GM23338 (cell line): ENCODE data around the gene NEK10. TPM values are rescaled to one million over a fixed set of nuclear protein-coding genes. Genes with fewer than 3 reads are reported as not detected.

ENCODE experiments used
- ATAC-seq: fragments of 200-7000 bp; cut with Tn5 transposase; 3 replicates; pipeline ENCODE4 v1.9.1; 2020
- DNase-seq: peaks from one replicate; pipeline ENCODE4 v3.0.0-alpha.2; 2015; ENCODE audit warnings: low spot score
- H2AFZ ChIP-seq: fragments of 200-600 bp; sonication (generic); 2 replicates; pipeline ENCODE4 v1.8.0; 2016; ENCODE audit warnings: antibody characterized with exemption, mild to moderate bottlenecking, moderate library complexity
- H3F3A ChIP-seq: fragments of 200-600 bp; sonication (generic); replicated peaks from 2 replicates; pipeline ENCODE4 v1.8.0; 2017; ENCODE audit warnings: antibody characterized with exemption, mixed run types, low read depth
- H3K27ac ChIP-seq: fragments of 200-600 bp; sonication (generic); 2 replicates; pipeline ENCODE4 v1.6.1; 2016; ENCODE audit warnings: low read depth
- H3K27me3 ChIP-seq: fragments of 200-600 bp; sonication (generic); 2 replicates; pipeline ENCODE4 v1.8.0; 2016; ENCODE audit warnings: mild to moderate bottlenecking, mixed run types, moderate library complexity; ENCODE audit not compliant: insufficient read depth
- H3K36me3 ChIP-seq: fragments of 200-600 bp; sonication (generic); 2 replicates; pipeline ENCODE4 v1.8.0; 2016; ENCODE audit warnings: mild to moderate bottlenecking; ENCODE audit not compliant: insufficient read depth
- H3K4me1 ChIP-seq: fragments of 200-600 bp; sonication (generic); 2 replicates; pipeline ENCODE4 v1.8.0; 2016; ENCODE audit warnings: mild to moderate bottlenecking, moderate library complexity; ENCODE audit not compliant: insufficient read depth
- H3K4me2 ChIP-seq: fragments of 200-600 bp; sonication (generic); 2 replicates; pipeline ENCODE4 v1.7.1; 2017; ENCODE audit warnings: mixed run types
- H3K4me3 ChIP-seq: fragments of 200-600 bp; sonication (generic); 2 replicates; pipeline ENCODE4 v1.6.1; 2016; ENCODE audit warnings: mixed run types
- H3K79me2 ChIP-seq: fragments of 200-600 bp; sonication (generic); replicated peaks from 2 replicates; pipeline ENCODE4 v1.8.0; 2017; ENCODE audit warnings: mild to moderate bottlenecking; ENCODE audit not compliant: insufficient read depth
- H3K9me2 ChIP-seq: fragments of 200-600 bp; sonication (generic); 2 replicates; pipeline ENCODE4 v1.8.0; 2017; ENCODE audit not compliant: insufficient read depth
- H4K20me1 ChIP-seq: fragments of 200-600 bp; sonication (generic); replicated peaks from 2 replicates; pipeline ENCODE4 v1.8.0; 2017; ENCODE audit warnings: mild to moderate bottlenecking; ENCODE audit not compliant: insufficient read depth
- H3K27ac Mint-ChIP-seq: 2 replicates; pipeline ENCODE4 v1.8.0; 2020; ENCODE audit warnings: inconsistent platforms, mild to moderate bottlenecking, moderate library complexity, mixed read lengths
- H3K27me3 Mint-ChIP-seq: 3 replicates; pipeline ENCODE4 v1.8.0; 2022; ENCODE audit warnings: low read depth, mild to moderate bottlenecking, moderate library complexity, mixed read lengths, inconsistent platforms; ENCODE audit not compliant: insufficient read depth, poor library complexity
- H3K36me3 Mint-ChIP-seq: 3 replicates; pipeline ENCODE4 v1.8.0; 2021; ENCODE audit warnings: low read depth, mild to moderate bottlenecking, inconsistent platforms, moderate library complexity, mixed read lengths
- H3K4me1 Mint-ChIP-seq: 3 replicates; pipeline ENCODE4 v1.8.0; 2020; ENCODE audit warnings: mild to moderate bottlenecking, inconsistent platforms, mixed read lengths
- H3K4me3 Mint-ChIP-seq: 3 replicates; pipeline ENCODE4 v1.8.0; 2021; ENCODE audit warnings: moderate library complexity, mild to moderate bottlenecking, inconsistent platforms, mixed read lengths
- H3K9me3 Mint-ChIP-seq: 3 replicates; pipeline ENCODE4 v1.8.0; 2020; ENCODE audit warnings: moderate library complexity, mild to moderate bottlenecking, inconsistent platforms, mixed read lengths
- CREB1 ChIP-seq: fragments of 250-450 bp; sonication (Bioruptor Pico); IDR thresholded peaks from 2 replicates; pipeline ENCODE4 v1.5.0; 2020; ENCODE audit warnings: low read depth, mild to moderate bottlenecking, moderate library complexity
- CTCF ChIP-seq, 2 experiments: fragments of 200-600 bp in 1 of 2; sonication (generic) in 1 of 2; conservative IDR thresholded peaks; 2 replicates each; pipeline versions ENCODE4 v1.5.1 to v1.6.1; 2016 to 2017; ENCODE audit warnings: antibody characterized with exemption in 2 of 2, low read depth in 2 of 2, mild to moderate bottlenecking in 2 of 2, moderate library complexity in 1 of 2
- EZH2 ChIP-seq: fragments of 200-600 bp; sonication (generic); IDR thresholded peaks from one replicate; pipeline ENCODE4 v1.8.0; 2017; ENCODE audit warnings: antibody characterized with exemption, mild to moderate bottlenecking, low read depth; ENCODE audit not compliant: unreplicated experiment
- EZH2phosphoT487 ChIP-seq: fragments of 200-600 bp; sonication (generic); IDR thresholded peaks from one replicate; pipeline ENCODE4 v1.8.1; 2018; ENCODE audit warnings: antibody characterized with exemption; ENCODE audit not compliant: unreplicated experiment
- JUNB ChIP-seq: IDR thresholded peaks from one replicate; pipeline ENCODE4 v1.6.1; 2016; ENCODE audit warnings: antibody characterized with exemption; ENCODE audit not compliant: unreplicated experiment
- NANOG ChIP-seq: IDR thresholded peaks from 2 replicates; pipeline ENCODE4 v1.6.1; 2016; ENCODE audit warnings: antibody characterized with exemption, borderline replicate concordance
- POLR2AphosphoS5 ChIP-seq: IDR thresholded peaks from 2 replicates; pipeline ENCODE4 v1.6.1; 2016; ENCODE audit warnings: antibody characterized with exemption, low read depth
- REST ChIP-seq: IDR thresholded peaks from one replicate; pipeline ENCODE4 v1.6.1; 2018; ENCODE audit warnings: antibody characterized with exemption; ENCODE audit not compliant: unreplicated experiment
- STAT1 ChIP-seq: IDR thresholded peaks from one replicate; pipeline ENCODE4 v1.6.1; 2016; ENCODE audit warnings: antibody characterized with exemption; ENCODE audit not compliant: unreplicated experiment
- ZNF114 ChIP-seq: fragments of 250-450 bp; sonication (Bioruptor Pico); IDR thresholded peaks from 2 replicates; pipeline ENCODE4 v1.5.0; 2020; ENCODE audit warnings: mild to moderate bottlenecking, moderate library complexity
- ZNF331 ChIP-seq: fragments of 250-450 bp; sonication (Bioruptor Pico); IDR thresholded peaks from 2 replicates; pipeline ENCODE4 v1.5.0; 2020; ENCODE audit warnings: low read depth, mild to moderate bottlenecking, moderate library complexity
- ZNF462 ChIP-seq: fragments of 250-450 bp; sonication (Bioruptor Pico); IDR thresholded peaks from 2 replicates; pipeline ENCODE4 v1.5.0; 2020; ENCODE audit warnings: mild to moderate bottlenecking, moderate library complexity
- polyA plus RNA-seq: library from polyadenylated mRNA; unstranded; fragments of >200 nt; fragmentation: Nextera tagmentation; extraction: Ambion mirVana; gene quantifications from 2 replicates; pipeline ENCODE4 v1.2.1, GENCODE V29; 2016
- total RNA-seq: library from RNA; depleted of rRNA; stranded (reverse); fragments of >200 nt; shearing (Covaris generic); gene quantifications from 2 replicates; pipeline ENCODE4 v1.2.3, GENCODE V29; 2014
- TF ChIP-seq, protein P1 (sequence below): IDR thresholded peaks from 2 replicates; pipeline ENCODE4 v1.6.1; 2016; ENCODE audit warnings: antibody characterized with exemption

The NEK10 gene
- total and polyA plus RNA-seq, 2 experiments from 2014 or later: 0.55 to 2.0 TPM

DNA sequence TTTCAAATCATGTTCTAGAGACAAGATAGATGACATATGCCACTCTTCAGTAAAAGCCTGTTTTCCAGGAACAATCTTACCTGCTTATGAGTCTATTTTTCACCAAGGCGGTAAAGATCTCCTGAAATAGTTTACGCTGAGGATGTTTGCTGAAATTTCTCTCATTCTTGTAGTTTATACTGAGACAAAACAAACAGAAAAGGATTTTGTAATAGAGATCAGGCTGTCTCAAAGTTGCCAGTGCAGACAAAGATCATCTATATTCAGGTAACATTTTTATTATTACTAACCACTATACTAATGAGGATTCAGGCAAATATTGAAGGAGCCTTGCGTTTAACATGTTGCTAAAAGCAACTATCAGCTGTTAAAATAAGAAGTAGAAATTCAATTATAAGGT lies 25.0 kb downstream of the NEK10 start:
- Mint-ChIP-seq H3K9me3 (no peaks in the 10 kb centered on the region), H3K27me3 (no peaks in the 10 kb centered on the region), H3K36me3 (no peaks in the 10 kb centered on the region), H3K4me1 (no peaks in the 10 kb centered on the region), H3K4me3 (no peak overlapping the region), H3K27ac (no peak overlapping the region)
- Histone ChIP-seq H3K4me2 (no peak overlapping the region), H2AFZ (no peak overlapping the region), H3F3A (no peaks in the 10 kb centered on the region), H3K9me2 (no peaks in the 10 kb centered on the region), H4K20me1 (no peaks in the 10 kb centered on the region), H3K27ac (no peak overlapping the region), H3K4me3 (no peak overlapping the region), H3K27me3 (no peaks in the 10 kb centered on the region), H3K36me3 (no peaks in the 10 kb centered on the region), H3K79me2 (no peaks in the 10 kb centered on the region), H3K4me1 (no peaks in the 10 kb centered on the region)
- DNase-seq (no peak), ATAC-seq (no peak)
- TF ChIP-seq ZNF331 (CRISPR knock-in tag) (no peak), EZH2phosphoT487 (no peak), JUNB (no peak), NANOG (no peak), CREB1 (CRISPR knock-in tag) (no peak), ZNF462 (no peak), CTCF (conservative IDR thresholded peaks at IDR 0.05; ENCODE audit: low read depth in 2 of 2) (no peak), POLR2AphosphoS5 (no peak), REST (no peak), ZNF114 (CRISPR knock-in tag) (no peak), EZH2 (no peak), STAT1 (no peak)
- TF ChIP-seq, protein P1, sequence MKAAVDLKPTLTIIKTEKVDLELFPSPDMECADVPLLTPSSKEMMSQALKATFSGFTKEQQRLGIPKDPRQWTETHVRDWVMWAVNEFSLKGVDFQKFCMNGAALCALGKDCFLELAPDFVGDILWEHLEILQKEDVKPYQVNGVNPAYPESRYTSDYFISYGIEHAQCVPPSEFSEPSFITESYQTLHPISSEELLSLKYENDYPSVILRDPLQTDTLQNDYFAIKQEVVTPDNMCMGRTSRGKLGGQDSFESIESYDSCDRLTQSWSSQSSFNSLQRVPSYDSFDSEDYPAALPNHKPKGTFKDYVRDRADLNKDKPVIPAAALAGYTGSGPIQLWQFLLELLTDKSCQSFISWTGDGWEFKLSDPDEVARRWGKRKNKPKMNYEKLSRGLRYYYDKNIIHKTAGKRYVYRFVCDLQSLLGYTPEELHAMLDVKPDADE: no peak
